ENCODE results near the gene MAN2A1.

DNA sequence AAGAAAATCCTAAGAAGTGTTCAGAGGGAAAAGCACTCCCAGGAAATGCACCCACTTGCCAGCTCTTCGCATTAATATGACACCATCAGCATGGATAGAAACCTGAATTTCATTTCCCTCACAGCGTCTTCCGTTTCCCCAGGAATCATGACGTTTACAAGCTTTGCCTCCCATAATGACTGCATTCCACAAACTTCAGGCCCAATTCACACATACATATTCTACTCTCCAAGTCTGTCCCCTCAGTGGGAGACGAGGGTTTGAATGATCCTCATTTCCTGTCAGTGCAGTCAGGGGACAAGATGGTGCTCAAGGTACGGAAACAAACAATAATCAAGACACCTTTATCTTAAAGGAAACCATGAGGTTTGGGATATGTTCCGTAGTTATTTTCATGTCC lies 44.9 kb upstream of the MAN2A1 start:
- TF ChIP-seq, protein P1, sequence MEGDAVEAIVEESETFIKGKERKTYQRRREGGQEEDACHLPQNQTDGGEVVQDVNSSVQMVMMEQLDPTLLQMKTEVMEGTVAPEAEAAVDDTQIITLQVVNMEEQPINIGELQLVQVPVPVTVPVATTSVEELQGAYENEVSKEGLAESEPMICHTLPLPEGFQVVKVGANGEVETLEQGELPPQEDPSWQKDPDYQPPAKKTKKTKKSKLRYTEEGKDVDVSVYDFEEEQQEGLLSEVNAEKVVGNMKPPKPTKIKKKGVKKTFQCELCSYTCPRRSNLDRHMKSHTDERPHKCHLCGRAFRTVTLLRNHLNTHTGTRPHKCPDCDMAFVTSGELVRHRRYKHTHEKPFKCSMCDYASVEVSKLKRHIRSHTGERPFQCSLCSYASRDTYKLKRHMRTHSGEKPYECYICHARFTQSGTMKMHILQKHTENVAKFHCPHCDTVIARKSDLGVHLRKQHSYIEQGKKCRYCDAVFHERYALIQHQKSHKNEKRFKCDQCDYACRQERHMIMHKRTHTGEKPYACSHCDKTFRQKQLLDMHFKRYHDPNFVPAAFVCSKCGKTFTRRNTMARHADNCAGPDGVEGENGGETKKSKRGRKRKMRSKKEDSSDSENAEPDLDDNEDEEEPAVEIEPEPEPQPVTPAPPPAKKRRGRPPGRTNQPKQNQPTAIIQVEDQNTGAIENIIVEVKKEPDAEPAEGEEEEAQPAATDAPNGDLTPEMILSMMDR (conservative IDR thresholded peaks at IDR 0.05 in 1 of 2, IDR thresholded peaks at IDR 0.05 in 1 of 2; ENCODE audit: extremely low read depth in 1 of 2, insufficient read depth in 1 of 2, low read depth in 1 of 2, low read length in 2 of 2): no peak
- no peak for TF ChIP-seq EZH2 (IDR thresholded peaks at IDR 0.05; ENCODE audit: borderline replicate concordance, low read length)

Measured in mammary epithelial cell (primary cell).